IMR-90 (cell line): Measurements from ENCODE around the gene SASS6. TPM values are rescaled to one million over a fixed set of nuclear protein-coding genes. Genes with fewer than 3 reads are reported as not detected.

Experiments used
- ATAC-seq: fragments of 200-7000 bp; cut with Tn5 transposase; 2 replicates; pipeline ENCODE4 v1.9.1; 2020; ENCODE audit warnings: low read depth, mild to moderate bottlenecking, moderate library complexity
- BruUV-seq: library from RNA; stranded (reverse); fragments of 400-500 nt; replicated peaks from 2 replicates; lab custom pipeline; 2021; lab: Mats Ljungman, UMichigan
- CTCF ChIA-PET: fragments of 300-600 bp; formaldehyde crosslinking; extraction: SDS; loops from one replicate; lab custom pipeline; 2021; ENCODE audit warnings: antibody characterized with exemption; lab: Yijun Ruan, JAX
- POLR2A ChIA-PET: fragments of 300-600 bp; sonication (Branson Sonifier 250); formaldehyde crosslinking; loops from one replicate; lab custom pipeline; 2022; ENCODE audit warnings: antibody characterized with exemption; ENCODE audit not compliant: unreplicated experiment; lab: Charles Lee
- DNase-seq: peaks from one replicate; pipeline ENCODE4 v3.0.0; 2013
- H2AFZ ChIP-seq: replicated peaks from 2 replicates; pipeline ENCODE3; 2013; ENCODE audit warnings: low read length, mild to moderate bottlenecking; ENCODE audit not compliant: poor library complexity
- H2AK5ac ChIP-seq: 2 replicates; pipeline ENCODE4 v1.6.1; 2013; ENCODE audit warnings: low read depth, low read length, inconsistent platforms
- H2AK9ac ChIP-seq: replicated peaks from 2 replicates; pipeline ENCODE3; 2013; ENCODE audit warnings: mild to moderate bottlenecking, low read depth, low read length, moderate library complexity; ENCODE audit not compliant: poor library complexity
- H2BK120ac ChIP-seq: 2 replicates; pipeline ENCODE4 v1.6.1; 2013; ENCODE audit warnings: low read depth, low read length, inconsistent platforms
- H2BK15ac ChIP-seq: 3 replicates; pipeline ENCODE4 v1.6.1; 2013; ENCODE audit warnings: low read depth, low read length, inconsistent platforms
- H2BK20ac ChIP-seq: 2 replicates; pipeline ENCODE4 v1.6.1; 2013; ENCODE audit warnings: low read depth, mild to moderate bottlenecking, inconsistent platforms, low read length, moderate library complexity
- H2BK5ac ChIP-seq: 2 replicates; pipeline ENCODE4 v1.6.1; 2013; ENCODE audit warnings: mild to moderate bottlenecking, low read depth, low read length, inconsistent platforms; ENCODE audit not compliant: poor library complexity, severe bottlenecking
- H3K14ac ChIP-seq: replicated peaks from 2 replicates; pipeline ENCODE4 v1.6.1; 2013; ENCODE audit warnings: low read depth, low read length, inconsistent platforms
- H3K18ac ChIP-seq: 2 replicates; pipeline ENCODE4 v1.6.1; 2013; ENCODE audit warnings: low read depth, low read length, control low read depth
- H3K23ac ChIP-seq: 2 replicates; pipeline ENCODE4 v1.6.1; 2013; ENCODE audit warnings: low read depth, low read length, inconsistent platforms
- H3K27ac ChIP-seq: 2 replicates; pipeline ENCODE4 v1.5.1; 2013; ENCODE audit warnings: mild to moderate bottlenecking, control low read depth, low read length; ENCODE audit not compliant: insufficient read depth
- H3K27me3 ChIP-seq: 2 replicates; pipeline ENCODE4 v1.6.1; 2013; ENCODE audit warnings: low read length; ENCODE audit not compliant: control insufficient read depth, insufficient read depth
- H3K36me3 ChIP-seq: 2 replicates; pipeline ENCODE4 v1.6.1; 2013; ENCODE audit warnings: low read length, mixed read lengths; ENCODE audit not compliant: control insufficient read depth, insufficient read depth
- H3K4ac ChIP-seq: 2 replicates; pipeline ENCODE4 v1.6.1; 2013; ENCODE audit warnings: low read depth, low read length, inconsistent platforms
- H3K4me1 ChIP-seq: 2 replicates; pipeline ENCODE4 v1.6.1; 2013; ENCODE audit warnings: low read length, mixed read lengths; ENCODE audit not compliant: control insufficient read depth, insufficient read depth
- H3K4me2 ChIP-seq: 2 replicates; pipeline ENCODE4 v1.6.1; 2013; ENCODE audit warnings: low read depth, mild to moderate bottlenecking, control low read depth, low read length, moderate library complexity
- H3K4me3 ChIP-seq: 2 replicates; pipeline ENCODE4 v1.5.1; 2013; ENCODE audit warnings: low read depth, mild to moderate bottlenecking, control low read depth, low read length, moderate library complexity; ENCODE audit not compliant: insufficient read depth
- H3K56ac ChIP-seq: 2 replicates; pipeline ENCODE4 v1.6.1; 2013; ENCODE audit warnings: low read length, inconsistent platforms; ENCODE audit not compliant: insufficient read depth; ENCODE audit errors: extremely low read depth
- H3K79me1 ChIP-seq, 2 experiments: 2 replicates each; pipeline ENCODE4 v1.6.1; 2013; ENCODE audit warnings: low read length in 2 of 2, inconsistent platforms in 1 of 2, low read depth in 1 of 2
- H3K9ac ChIP-seq: 2 replicates; pipeline ENCODE4 v1.6.1; 2013; ENCODE audit warnings: low read depth, low read length, control low read depth
- H3K9me1 ChIP-seq: 2 replicates; pipeline ENCODE4 v1.6.1; 2013; ENCODE audit warnings: low read length, inconsistent platforms; ENCODE audit not compliant: insufficient read depth
- H3K9me3 ChIP-seq: 2 replicates; pipeline ENCODE4 v1.6.1; 2013; ENCODE audit warnings: low read length; ENCODE audit not compliant: control insufficient read depth, insufficient read depth
- H4K20me1 ChIP-seq: 2 replicates; pipeline ENCODE4 v1.6.1; 2013; ENCODE audit warnings: low read length, inconsistent platforms; ENCODE audit not compliant: insufficient read depth
- H4K5ac ChIP-seq: 2 replicates; pipeline ENCODE4 v1.6.1; 2013; ENCODE audit warnings: mild to moderate bottlenecking, low read depth, low read length, control low read depth
- H4K8ac ChIP-seq, 2 experiments: 2 replicates each; pipeline ENCODE4 v1.6.1; 2013; ENCODE audit warnings: low read depth in 2 of 2, low read length in 2 of 2, control low read depth in 1 of 2, inconsistent platforms in 1 of 2
- H4K91ac ChIP-seq: 2 replicates; pipeline ENCODE4 v1.6.1; 2013; ENCODE audit warnings: low read depth, low read length, inconsistent platforms; ENCODE audit not compliant: insufficient read depth
- CHD1 ChIP-seq: IDR thresholded peaks from 2 replicates; pipeline ENCODE4 v1.6.1; 2012; ENCODE audit warnings: low read depth, low read length, improper control_type of control experiment
- WGBS, 2 experiments: methylation state at CpG; one replicate each; pipeline versions ENCODE4 v1.1.5 to v1.1.7; 2013; ENCODE audit warnings: missing lambda C conversion rate in 2 of 2; ENCODE audit not compliant: insufficient read length in 1 of 2; ENCODE audit errors: extremely low coverage in 2 of 2; 5-methylcytosine and 5-hydroxymethylcytosine counted together
- dilution Hi-C: fragments of 300-500 bp; cut with HindIII; formaldehyde crosslinking; loops from one replicate; pipeline ENCODE4 v1.14.3; 2018; ENCODE audit warnings: low sequenced_read_pairs; ENCODE audit not compliant: unreplicated experiment
- in situ Hi-C: fragments of 300-500 bp; cut with MboI; formaldehyde crosslinking; loops from 3 replicates; pipeline ENCODE4 v1.14.3; 2019; ENCODE audit warnings: low sequenced_read_pairs, inconsistent platforms, mixed read lengths
- intact Hi-C: fragments of 100-400 bp; cut with micrococcal nuclease; formaldehyde crosslinking; loops from 2 replicates; pipeline ENCODE4 v1.10.0; 2022
- polyA plus RNA-seq, 3 experiments: library from polyadenylated mRNA; depleted of rRNA; stranded (reverse); fragments of >200 nt; gene quantifications; 2 replicates each; pipeline ENCODE4 v1.2.3, GENCODE V29; 2012; ENCODE audit warnings: low replicate concordance in 1 of 3
- total RNA-seq: library from RNA; depleted of rRNA; stranded (reverse); fragments of >200 nt; gene quantifications from 2 replicates; pipeline ENCODE4 v1.2.3, GENCODE V29; 2012

The SASS6 gene
- total and polyA plus RNA-seq, 2 of the 4 experiments (the other 2 are of a cell fraction) = 1.1 to 2.7 TPM

DNA sequence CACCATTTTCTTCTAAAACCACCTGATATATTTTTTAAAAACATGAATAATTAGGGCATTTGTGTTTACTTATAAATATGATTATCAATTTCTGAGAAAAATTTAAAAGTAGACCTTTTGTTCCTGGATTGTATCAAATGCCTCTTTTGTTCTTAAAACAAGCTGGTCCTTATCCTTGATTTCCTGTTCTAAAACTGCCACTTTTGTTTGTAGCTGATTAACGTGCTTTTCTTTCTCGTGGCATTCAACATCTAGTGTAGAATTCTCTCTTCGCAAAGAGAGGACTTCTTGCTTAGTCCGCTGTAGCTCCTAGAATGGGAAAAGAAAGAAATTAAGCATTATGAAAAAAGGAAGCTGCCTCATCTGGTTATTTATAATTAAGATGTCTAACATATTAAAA, 25.0 kb downstream of the SASS6 start:
- Histone ChIP-seq H4K8ac (no peak overlapping the region), H4K5ac (no peak overlapping the region), H4K91ac (no peak overlapping the region), H3K4me2 (no peak overlapping the region), H3K4me3 (no peak overlapping the region), H2BK5ac (no peak overlapping the region), H3K4ac (no peak overlapping the region), H3K56ac (no peak overlapping the region), H3K18ac (no peak overlapping the region), H3K79me1 (no peaks in the 10 kb centered on the region), H3K4me1 (peaks cover 1% of the 10 kb centered on the region; the same call in 1 of the 2 replicates), H3K9ac (no peak overlapping the region), H3K9me1 (no peaks in the 10 kb centered on the region), H2BK20ac (no peak overlapping the region), H2BK120ac (no peak overlapping the region), H2AFZ (no peak overlapping the region), H2AK5ac (no peak overlapping the region), H3K23ac (no peak overlapping the region), H3K14ac (no peak overlapping the region), H3K36me3 (no peaks in the 10 kb centered on the region), H4K20me1 (no peaks in the 10 kb centered on the region), H3K27me3 (no peaks in the 10 kb centered on the region), H2AK9ac (no peak overlapping the region), H3K9me3 (no peaks in the 10 kb centered on the region), H3K27ac (no peak overlapping the region), H2BK15ac (no peak overlapping the region)
- no CpG with 5 or more reads among the region's 4 CpGs for WGBS, 2 experiments
- in situ Hi-C loops (no loop called here), dilution Hi-C loops (no loop called here), intact Hi-C loops (no loop called here)
- TF ChIP-seq CHD1 = no peak
- no peak for DNase-seq
- no peak for ATAC-seq
- ChIA-PET CTCF (interaction anchor here (1.9 kb wide), 1 partner anchor 11 kb away, joined by 5 read pairs; no protein-coding TSS in a partner anchor), POLR2A (no interaction called here)
- BruUV-seq = no TSS peak
